H9 (cell line): Measurements from ENCODE around the gene SMPD2. TPM values are rescaled to one million over a fixed set of nuclear protein-coding genes. Genes with fewer than 3 reads are reported as not detected.

ENCODE experiments used
- DNase-seq: peaks from one replicate; pipeline ENCODE4 v3.0.0-alpha.2; 2017
- H2AFZ ChIP-seq: one replicate; pipeline ENCODE4 v1.6.1; 2013; ENCODE audit warnings: mild to moderate bottlenecking, low read length, control low read depth, moderate library complexity
- H2AK5ac ChIP-seq: 2 replicates; pipeline ENCODE4 v1.6.1; 2013; ENCODE audit warnings: low read length, control low read depth, mixed read lengths; ENCODE audit not compliant: insufficient read length
- H2BK120ac ChIP-seq: one replicate; pipeline ENCODE4 v1.6.1; 2013; ENCODE audit warnings: low read depth, mild to moderate bottlenecking, low read length, control low read depth, inconsistent platforms; ENCODE audit not compliant: poor library complexity, severe bottlenecking
- H2BK12ac ChIP-seq: 2 replicates; pipeline ENCODE4 v1.6.1; 2013; ENCODE audit warnings: low read length, control low read depth, mixed read lengths, low read depth; ENCODE audit not compliant: insufficient read length
- H2BK15ac ChIP-seq: 2 replicates; pipeline ENCODE4 v1.6.1; 2013; ENCODE audit warnings: low read depth, low read length, control low read depth
- H2BK20ac ChIP-seq: one replicate; pipeline ENCODE4 v1.6.1; 2013; ENCODE audit warnings: low read depth, mild to moderate bottlenecking, low read length, control low read depth, inconsistent platforms; ENCODE audit not compliant: poor library complexity, severe bottlenecking
- H2BK5ac ChIP-seq: 2 replicates; pipeline ENCODE4 v1.6.1; 2013; ENCODE audit warnings: low read length, control low read depth, mixed read lengths; ENCODE audit not compliant: insufficient read length
- H3K14ac ChIP-seq: 2 replicates; pipeline ENCODE4 v1.6.1; 2013; ENCODE audit warnings: low read length, control low read depth; ENCODE audit not compliant: insufficient read depth
- H3K18ac ChIP-seq: 2 replicates; pipeline ENCODE4 v1.6.1; 2013; ENCODE audit warnings: low read depth, mild to moderate bottlenecking, mixed read lengths, low read length, control low read depth; ENCODE audit not compliant: insufficient read length
- H3K23ac ChIP-seq: 2 replicates; pipeline ENCODE4 v1.6.1; 2013; ENCODE audit warnings: low read length, control low read depth, mixed read lengths, low read depth; ENCODE audit not compliant: insufficient read length
- H3K23me2 ChIP-seq: 2 replicates; pipeline ENCODE4 v1.6.1; 2013; ENCODE audit warnings: low read depth, mild to moderate bottlenecking, mixed read lengths, low read length, control low read depth; ENCODE audit not compliant: insufficient read length, poor library complexity, severe bottlenecking
- H3K27ac ChIP-seq: 2 replicates; pipeline ENCODE4 v1.5.1; 2013; ENCODE audit warnings: low read length, control low read depth, mixed read lengths, low read depth; ENCODE audit not compliant: insufficient read length
- H3K27me3 ChIP-seq: 2 replicates; pipeline ENCODE4 v1.6.1; 2013; ENCODE audit warnings: low read length, control low read depth, inconsistent platforms; ENCODE audit not compliant: insufficient read depth
- H3K4ac ChIP-seq: 2 replicates; pipeline ENCODE4 v1.6.1; 2013; ENCODE audit warnings: low read depth, mild to moderate bottlenecking, control low read depth, inconsistent platforms, low read length, moderate library complexity
- H3K4me1 ChIP-seq: 2 replicates; pipeline ENCODE4 v1.6.1; 2013; ENCODE audit warnings: low read length, control low read depth, inconsistent platforms; ENCODE audit not compliant: insufficient read depth
- H3K4me2 ChIP-seq: 2 replicates; pipeline ENCODE4 v1.6.1; 2013; ENCODE audit warnings: low read length, control low read depth, mixed read lengths; ENCODE audit not compliant: insufficient read length, insufficient read depth
- H3K56ac ChIP-seq: 2 replicates; pipeline ENCODE4 v1.6.1; 2013; ENCODE audit warnings: low read depth, mild to moderate bottlenecking, mixed read lengths, low read length, control low read depth; ENCODE audit not compliant: insufficient read length
- H3K79me1 ChIP-seq: 2 replicates; pipeline ENCODE4 v1.6.1; 2013; ENCODE audit warnings: low read depth, mild to moderate bottlenecking, moderate library complexity, low read length, control low read depth, inconsistent platforms; ENCODE audit not compliant: insufficient read depth, poor library complexity, severe bottlenecking
- H3K79me2 ChIP-seq: 2 replicates; pipeline ENCODE4 v1.6.1; 2013; ENCODE audit warnings: low read length, control low read depth, inconsistent platforms; ENCODE audit not compliant: insufficient read depth
- H3K9ac ChIP-seq: 2 replicates; pipeline ENCODE4 v1.6.1; 2013; ENCODE audit warnings: low read length, control low read depth, mixed read lengths; ENCODE audit not compliant: insufficient read length; ENCODE audit errors: extremely low read depth
- H3K9me3 ChIP-seq: one replicate; pipeline ENCODE4 v1.6.1; 2013; ENCODE audit warnings: low read depth, low read length, inconsistent platforms; ENCODE audit not compliant: control insufficient read depth
- H3T11ph ChIP-seq: one replicate; pipeline ENCODE4 v1.6.1; 2013; ENCODE audit warnings: mild to moderate bottlenecking, low read length, control low read depth, inconsistent platforms
- H4K20me1 ChIP-seq: one replicate; pipeline ENCODE4 v1.6.1; 2013; ENCODE audit not compliant: control insufficient read depth, insufficient read length, insufficient read depth
- H4K5ac ChIP-seq: 2 replicates; pipeline ENCODE4 v1.6.1; 2013; ENCODE audit warnings: low read depth, mild to moderate bottlenecking, mixed read lengths, low read length, control low read depth; ENCODE audit not compliant: insufficient read length
- H4K8ac ChIP-seq: replicated peaks from 2 replicates; pipeline ENCODE4 v1.6.1; 2013; ENCODE audit warnings: low read length, control low read depth, mixed read lengths, low read depth; ENCODE audit not compliant: insufficient read length
- H4K91ac ChIP-seq: 2 replicates; pipeline ENCODE4 v1.6.1; 2013; ENCODE audit warnings: low read depth, mild to moderate bottlenecking, moderate library complexity, mixed read lengths, low read length, control low read depth; ENCODE audit not compliant: insufficient read length
- H3K27ac Mint-ChIP-seq, 3 experiments: 2 replicates in 2 of 3; 3 replicates in 1 of 3; pipeline ENCODE4 v1.8.0; 2020 to 2021; ENCODE audit warnings: mixed read lengths in 3 of 3, mild to moderate bottlenecking in 1 of 3, moderate library complexity in 1 of 3
- H3K27me3 Mint-ChIP-seq: 2 replicates; pipeline ENCODE4 v1.8.0; 2021; ENCODE audit warnings: low read depth, mild to moderate bottlenecking, moderate library complexity, mixed read lengths
- H3K36me3 Mint-ChIP-seq, 3 experiments: 2 replicates in 2 of 3; 3 replicates in 1 of 3; pipeline ENCODE4 v1.8.0; 2020 to 2021; ENCODE audit warnings: low read depth in 3 of 3, mixed read lengths in 3 of 3; ENCODE audit not compliant: insufficient read depth in 1 of 3
- H3K4me1 Mint-ChIP-seq, 2 experiments: 2 replicates each; pipeline ENCODE4 v1.8.0; 2020; ENCODE audit warnings: mixed read lengths in 2 of 2
- H3K4me3 Mint-ChIP-seq, 2 experiments: 2 replicates in 1 of 2; 3 replicates in 1 of 2; pipeline ENCODE4 v1.8.0; 2020 to 2021; ENCODE audit warnings: mild to moderate bottlenecking in 2 of 2, mixed read lengths in 2 of 2, moderate library complexity in 1 of 2
- H3K9me3 Mint-ChIP-seq, 2 experiments: 2 replicates in 1 of 2; 3 replicates in 1 of 2; pipeline ENCODE4 v1.8.0; 2020; ENCODE audit warnings: mild to moderate bottlenecking in 2 of 2, mixed read lengths in 2 of 2, moderate library complexity in 1 of 2
- CTCF ChIP-seq: fragments of 200-600 bp; sonication (generic); conservative IDR thresholded peaks from 3 replicates; pipeline ENCODE4 v1.8.0; 2021; ENCODE audit warnings: antibody characterized with exemption, mild to moderate bottlenecking
- WGBS: extraction: QIAGEN DNeasy Blood & Tissue Kit; methylation state at CpG from one replicate; pipeline ENCODE4 v1.1.7; 2013; ENCODE audit warnings: missing lambda C conversion rate, low lambda C conversion rate, mixed read lengths; ENCODE audit not compliant: insufficient read length; ENCODE audit errors: extremely low coverage; 5-methylcytosine and 5-hydroxymethylcytosine counted together
- total RNA-seq: library from RNA; stranded (reverse); gene quantifications from 2 replicates; pipeline ENCODE4 v1.2.1, GENCODE V29; 2021

Gene SMPD2
- total RNA-seq, 1 experiment from 2014 or later = 13.0 TPM

GRCh38 chr6:109411034-109411433 lies 29.5 kb upstream of the SMPD2 start:
- Histone ChIP-seq H4K91ac (no peak overlapping the region), H2BK120ac (no peak overlapping the region), H3K23ac (no peak overlapping the region), H3K4me1 (no peaks in the 10 kb centered on the region), H4K20me1 (no peaks in the 10 kb centered on the region), H4K8ac (no peak overlapping the region), H4K5ac (no peak overlapping the region), H3K79me1 (no peaks in the 10 kb centered on the region), H3K27ac (no peak overlapping the region), H3K14ac (no peak overlapping the region), H2AK5ac (no peak overlapping the region), H3T11ph (no peak overlapping the region), H2BK5ac (no peak overlapping the region), H3K27me3 (no peaks in the 10 kb centered on the region), H2BK20ac (no peak overlapping the region), H3K18ac (no peak overlapping the region), H2AFZ (no peak overlapping the region), H3K9ac (no peak overlapping the region), H3K79me2 (no peaks in the 10 kb centered on the region), H3K4ac (no peak overlapping the region), H3K56ac (no peak overlapping the region), H2BK15ac (no peak overlapping the region), H3K4me2 (no peak overlapping the region), H3K9me3 (no peaks in the 10 kb centered on the region), H2BK12ac (no peak overlapping the region), H3K23me2 (no peaks in the 10 kb centered on the region)
- Mint-ChIP-seq H3K36me3 (no peaks in the 10 kb centered on the region), H3K4me1 (no peaks in the 10 kb centered on the region), H3K27me3 (peaks cover 3% of the 10 kb centered on the region), H3K9me3 (peaks cover 0 to 5% of the 10 kb centered on the region in 2 experiments; a peak in 1 of 5 replicates), H3K4me3 (no peak overlapping the region), H3K27ac (no peak overlapping the region)
- no CpG with 5 or more reads among the region's 2 CpGs for WGBS
- TF ChIP-seq CTCF = no peak
- DNase-seq = no peak
